HCT116 (cell line): ENCODE measurements around the gene MXRA8. TPM values are rescaled to one million over a fixed set of nuclear protein-coding genes. Genes with fewer than 3 reads are reported as not detected.

Source experiments
- ATAC-seq: fragments of 200-7000 bp; cut with Tn5 transposase; 2 replicates; pipeline ENCODE4 v1.9.1; 2020; ENCODE audit warnings: mild to moderate bottlenecking, moderate library complexity
- BruUV-seq: library from RNA; stranded (reverse); fragments of 400-500 nt; replicated peaks from 2 replicates; lab custom pipeline; 2021; lab: Mats Ljungman, UMichigan
- CTCF ChIA-PET: fragments of 300-600 bp; sonication (Branson Sonifier 250); formaldehyde crosslinking; loops from one replicate; lab custom pipeline; 2021; ENCODE audit warnings: antibody characterized with exemption; lab: Charles Lee
- POLR2A ChIA-PET: fragments of 300-600, 350-600 bp; sonication (Branson Sonifier 250); formaldehyde crosslinking; loops from one replicate; lab custom pipeline; 2021; ENCODE audit warnings: antibody characterized with exemption; lab: Charles Lee
- RAD21 ChIA-PET, 2 experiments: fragments of 300-600 bp; sonication (Branson Sonifier 250); formaldehyde crosslinking; loops; one replicate each; lab custom pipeline; 2023; ENCODE audit warnings: low total read pairs in 2 of 2; ENCODE audit not compliant: uncharacterized antibody in 2 of 2, unreplicated experiment in 2 of 2, low non-redundant PET in 1 of 2; lab: Charles Lee
- DNase-seq: peaks from one replicate; pipeline ENCODE4 v3.0.0-alpha.2; 2010; ENCODE audit warnings: low read depth, low spot score
- H2AFZ ChIP-seq: fragments of 200-600 bp; shearing (Covaris generic), sonication (generic); 2 replicates; pipeline ENCODE4 v1.6.1; 2017; ENCODE audit warnings: low read depth, mixed run types, mixed read lengths, antibody characterized with exemption, low read length; ENCODE audit not compliant: poor library complexity, severe bottlenecking
- H3K27ac ChIP-seq: 2 replicates; pipeline ENCODE4 v1.5.1; 2012; ENCODE audit warnings: low read depth, low read length
- H3K27me3 ChIP-seq: fragments of 200-600 bp; sonication (generic); 2 replicates; pipeline ENCODE4 v1.6.1; 2016; ENCODE audit warnings: mixed run types, low read length, mixed read lengths; ENCODE audit not compliant: insufficient read depth
- H3K36me3 ChIP-seq, 2 experiments: fragments of 200-500 bp in 1 of 2; fragments of 200-600 bp in 1 of 2; sonication (Bioruptor generic) in 1 of 2; sonication (generic) in 1 of 2; 2 replicates each; pipeline versions ENCODE4 v1.5.1 to v1.6.1; 2014 to 2016; ENCODE audit warnings: low read length in 2 of 2, inconsistent platforms in 1 of 2, mixed read lengths in 1 of 2, mixed run types in 1 of 2; ENCODE audit not compliant: insufficient read depth in 2 of 2, control insufficient read depth in 1 of 2
- H3K4me1 ChIP-seq, 2 experiments: fragments of 200-600 bp in 1 of 2; sonication (generic) in 1 of 2; 2 replicates each; pipeline versions ENCODE4 v1.5.1 to v1.6.1; 2012 to 2017; ENCODE audit warnings: low read length in 2 of 2, inconsistent platforms in 1 of 2, mild to moderate bottlenecking in 1 of 2, mixed read lengths in 1 of 2, mixed run types in 1 of 2, moderate library complexity in 1 of 2; ENCODE audit not compliant: insufficient read depth in 2 of 2, control insufficient read depth in 1 of 2
- H3K4me2 ChIP-seq: fragments of 200-600 bp; sonication (generic); 2 replicates; pipeline ENCODE4 v1.6.1; 2017; ENCODE audit warnings: mixed run types, low read length, mixed read lengths
- H3K4me3 ChIP-seq, 2 experiments: fragments of 200-600 bp in 1 of 2; sonication (generic) in 1 of 2; replicated peaks in 1 of 2; 2 replicates each; pipeline ENCODE4 v1.5.1; 2011 to 2016; ENCODE audit warnings: low read length in 2 of 2, control low read depth in 1 of 2, low read depth in 1 of 2, mild to moderate bottlenecking in 1 of 2, mixed read lengths in 1 of 2, mixed run types in 1 of 2
- H3K79me2 ChIP-seq: fragments of 200-600 bp; sonication (generic); 2 replicates; pipeline ENCODE4 v1.6.1; 2017; ENCODE audit warnings: mild to moderate bottlenecking, mixed run types, low read length, moderate library complexity, mixed read lengths; ENCODE audit not compliant: insufficient read depth
- H3K9ac ChIP-seq: fragments of 200-600 bp; sonication (generic); 2 replicates; pipeline ENCODE4 v1.6.1; 2016; ENCODE audit warnings: low read length, mixed read lengths
- H3K9me2 ChIP-seq: fragments of 200-600 bp; sonication (generic), shearing (Covaris generic); 2 replicates; pipeline ENCODE4 v1.6.1; 2017; ENCODE audit warnings: mixed run types, mild to moderate bottlenecking, moderate library complexity; ENCODE audit not compliant: insufficient read depth
- H3K9me3 ChIP-seq, 2 experiments: fragments of 200-500 bp in 1 of 2; fragments of 200-600 bp in 1 of 2; sonication (Bioruptor generic) in 1 of 2; sonication (generic) in 1 of 2; 2 replicates each; pipeline ENCODE4 v1.6.1; 2014 to 2017; ENCODE audit warnings: low read length in 2 of 2, mixed read lengths in 2 of 2, inconsistent platforms in 1 of 2, low read depth in 1 of 2, mild to moderate bottlenecking in 1 of 2, mixed run types in 1 of 2, moderate library complexity in 1 of 2; ENCODE audit not compliant: control insufficient read depth in 1 of 2, insufficient read depth in 1 of 2
- H4K20me1 ChIP-seq: fragments of 200-600 bp; sonication (generic), shearing (Covaris generic); 2 replicates; pipeline ENCODE4 v1.6.1; 2017; ENCODE audit warnings: mixed run types, mild to moderate bottlenecking, moderate library complexity; ENCODE audit not compliant: insufficient read depth
- ATF3 ChIP-seq: IDR thresholded peaks from 2 replicates; pipeline ENCODE4 v1.6.1; 2012
- CBX3 ChIP-seq: IDR thresholded peaks from 2 replicates; pipeline ENCODE4 v1.6.1; 2012; ENCODE audit warnings: low read depth
- CTCF ChIP-seq, 3 experiments: fragments of 200-600 bp in 1 of 3; sonication (generic) in 1 of 3; IDR thresholded peaks in 2 of 3; conservative IDR thresholded peaks in 1 of 3; 2 replicates each; pipeline ENCODE4 v1.5.1; 2012 to 2017; ENCODE audit warnings: low read depth in 2 of 3, low read length in 2 of 3, antibody characterized with exemption in 1 of 3, borderline replicate concordance in 1 of 3, control low read depth in 1 of 3, mild to moderate bottlenecking in 1 of 3, mixed read lengths in 1 of 3, mixed run types in 1 of 3, moderate library complexity in 1 of 3; ENCODE audit not compliant: insufficient read depth in 1 of 3
- EGR1 ChIP-seq: IDR thresholded peaks from 2 replicates; pipeline ENCODE4 v1.6.1; 2012; ENCODE audit warnings: low read depth
- ELF1 ChIP-seq: IDR thresholded peaks from 2 replicates; pipeline ENCODE4 v1.6.1; 2012; ENCODE audit warnings: low read depth, borderline replicate concordance
- EZH2 ChIP-seq: fragments of 200-600 bp; sonication (generic); IDR thresholded peaks from 2 replicates; pipeline ENCODE4 v1.6.1; 2017; ENCODE audit warnings: antibody characterized with exemption, mixed run types
- MAX ChIP-seq: IDR thresholded peaks from 2 replicates; pipeline ENCODE4 v1.6.1; 2012
- POLR2AphosphoS5 ChIP-seq: IDR thresholded peaks from 2 replicates; pipeline ENCODE4 v1.6.1; 2011; ENCODE audit warnings: mild to moderate bottlenecking, low read depth, low read length, moderate library complexity
- RAD21 ChIP-seq: IDR thresholded peaks from 2 replicates; pipeline ENCODE4 v1.6.1; 2012; ENCODE audit warnings: low read depth, mild to moderate bottlenecking
- REST ChIP-seq: IDR thresholded peaks from 2 replicates; pipeline ENCODE4 v1.6.1; 2012; ENCODE audit warnings: low read depth
- SIN3A ChIP-seq: IDR thresholded peaks from 2 replicates; pipeline ENCODE4 v1.6.1; 2012; ENCODE audit warnings: low read depth
- ZBTB33 ChIP-seq: IDR thresholded peaks from 2 replicates; pipeline ENCODE4 v1.6.1; 2011; ENCODE audit warnings: mild to moderate bottlenecking, low read length, moderate library complexity; ENCODE audit not compliant: insufficient replicate concordance; ENCODE audit errors: extremely low read depth
- ZNF274 ChIP-seq: fragments of 200-500 bp; sonication (Bioruptor generic); IDR thresholded peaks from 2 replicates; pipeline ENCODE4 v1.6.1; 2014; ENCODE audit warnings: mild to moderate bottlenecking, low read depth, low read length, inconsistent platforms
- intact Hi-C: fragments of 100-400 bp; cut with micrococcal nuclease; formaldehyde crosslinking; loops from 2 replicates; pipeline ENCODE4 v1.10.0; 2022
- total RNA-seq: library from RNA; stranded (reverse); gene quantifications from one replicate; pipeline ENCODE4 v1.2.1, GENCODE V29; 2021; ENCODE audit not compliant: unreplicated experiment

Gene MXRA8
- total RNA-seq, 1 experiment from 2014 or later: 0.74 TPM

GRCh38 chr1:1332031-1332755 lies 26.2 kb downstream of the MXRA8 start:
- peaks cover 10 to 33% of the 10 kb centered on the region in 2 experiments; a peak in 3 of 4 replicates for H3K4me1 ChIP-seq
- no peak for DNase-seq
- peak; percentile 5 for ATAC-seq
- peaks cover 0 to 6% of the 10 kb centered on the region in 2 experiments; a peak in 1 of 4 replicates for H3K36me3 ChIP-seq
- no TSS peak for BruUV-seq
- H3K79me2 ChIP-seq: peaks cover 2% of the 10 kb centered on the region; the same call in 1 of the 2 replicates
- no peaks in the 10 kb centered on the region for H3K9me3 ChIP-seq
- H3K4me2 ChIP-seq: peak overlapping the region; percentile 44
- intact Hi-C loops: no loop called here
- no peaks in the 10 kb centered on the region for H3K9me2 ChIP-seq
- CTCF ChIA-PET: no interaction called here
- no peak overlapping the region for H2AFZ ChIP-seq
- H3K27ac ChIP-seq: no peak overlapping the region; the same call in 1 of the 2 replicates
- RAD21 ChIA-PET: no interaction called here
- no peak overlapping the region for H3K9ac ChIP-seq
- POLR2A ChIA-PET: interaction anchor here (0.6 kb wide), 1 partner anchor 417 kb away, joined by 6 read pairs; no protein-coding TSS in a partner anchor
- H3K27me3 ChIP-seq: no peaks in the 10 kb centered on the region
- no peak overlapping the region for H3K4me3 ChIP-seq
- no peaks in the 10 kb centered on the region; the same call in 1 of the 2 replicates for H4K20me1 ChIP-seq
- TF ChIP-seq MAX: no peak
- TF ChIP-seq CBX3: no peak
- no peak for TF ChIP-seq RAD21
- no peak for TF ChIP-seq ELF1
- TF ChIP-seq CTCF (IDR thresholded peaks at IDR 0.05 in 2 of 3, conservative IDR thresholded peaks at IDR 0.05 in 1 of 3; ENCODE audit: borderline replicate concordance in 1 of 3, insufficient read depth in 1 of 3, low read depth in 2 of 3, low read length in 2 of 3): no peak
- no peak for TF ChIP-seq REST
- TF ChIP-seq POLR2AphosphoS5: no peak
- no peak for TF ChIP-seq ATF3
- TF ChIP-seq EGR1: no peak
- TF ChIP-seq EZH2: no peak
- no peak for TF ChIP-seq SIN3A
- no peak for TF ChIP-seq ZNF274
- TF ChIP-seq ZBTB33: no peak
